ENCODE data around the gene NRXN2. TPM values are rescaled to one million over a fixed set of nuclear protein-coding genes. Genes with fewer than 3 reads are reported as not detected.

NRXN2 gene
- total RNA-seq, 2 experiments from 2014 or later: 0.13 to 0.34 TPM

GRCh38 chr11:64765291-64765850 lies 42.4 kb upstream of the NRXN2 start:
- Mint-ChIP-seq H3K4me3 (peak overlapping the region; percentile 69), H3K9me3 (ENCODE audit: insufficient read depth) (no peaks in the 10 kb centered on the region), H3K36me3 (ENCODE audit: low read depth) (peaks cover 86% of the 10 kb centered on the region), H3K27me3 (ENCODE audit: low read depth) (no peaks in the 10 kb centered on the region), H3K27ac (peak overlapping the region; percentile 86), H3K4me1 (ENCODE audit: low read depth) (peaks cover 90% of the 10 kb centered on the region)
- ATAC-seq: no peak
- POLR2A ChIA-PET: interaction anchor here (5.2 kb wide), 1 partner anchor 20 kb away, joined by 102 read pairs; the partner anchor contains the start of gene RASGRP2
- CTCF ChIA-PET: interaction anchor here (2.0 to 7.4 kb wide), 3 partner anchors 9 to 76 kb away, joined by 6 to 149 read pairs (median 46); partner anchors contain the start of gene RASGRP2
- DNase-seq: no peak

DNA sequence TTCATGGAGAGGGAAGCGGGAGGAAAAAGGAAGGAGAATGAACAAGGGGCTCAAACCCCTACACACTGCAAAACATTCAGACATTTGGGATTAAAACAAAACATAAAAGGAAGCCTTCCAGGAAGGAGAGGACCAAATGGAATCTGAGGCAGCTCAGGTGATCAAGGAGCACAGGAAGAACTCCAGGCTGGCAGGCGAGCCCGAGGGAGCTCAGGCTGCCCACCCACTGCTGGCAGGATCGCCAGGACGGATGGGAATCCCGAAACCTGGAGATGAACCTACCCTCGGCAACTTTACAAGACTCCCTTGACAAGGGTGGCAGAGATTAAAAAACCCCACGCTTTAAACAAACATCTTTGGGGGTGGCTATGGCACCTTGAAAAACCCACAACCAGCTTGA lies 41.8 kb upstream of the NRXN2 start:
- DNase-seq (no peak), ATAC-seq (no peak)

GRCh38 chr11:64764040-64764611 lies 41.1 kb upstream of the NRXN2 start:
- ATAC-seq (peak; percentile 47), DNase-seq (peak; percentile 87)
- POLR2A ChIA-PET: interaction anchor here (0.5 to 5.2 kb wide), 8 partner anchors 9 to 681 kb away, joined by 3 to 102 read pairs (median 8); partner anchors contain the start of genes RASGRP2 and SF1
- Mint-ChIP-seq H3K27me3 (ENCODE audit: low read depth) (no peaks in the 10 kb centered on the region), H3K4me1 (ENCODE audit: low read depth) (peaks cover 93% of the 10 kb centered on the region), H3K9me3 (ENCODE audit: insufficient read depth) (no peaks in the 10 kb centered on the region), H3K4me3 (peak overlapping the region; percentile 69), H3K36me3 (ENCODE audit: low read depth) (peaks cover 74% of the 10 kb centered on the region), H3K27ac (peak overlapping the region; percentile 86)
- CTCF ChIA-PET: interaction anchor here (0.8 to 7.4 kb wide), 7 partner anchors 10 to 75 kb away, joined by 3 to 149 read pairs (median 6); partner anchors contain the start of genes RASGRP2 and SF1

More for the DNA sequence above, 41.8 kb upstream of the NRXN2 start:
- peak overlapping the region; percentile 69 for H3K4me3 Mint-ChIP-seq
- ChIA-PET POLR2A (interaction anchor here (1.0 to 5.2 kb wide), 5 partner anchors 8 to 20 kb away, joined by 4 to 102 read pairs (median 12); partner anchors contain the start of genes RASGRP2 and SF1), CTCF (interaction anchor here (0.6 to 7.4 kb wide), 7 partner anchors 9 to 76 kb away, joined by 3 to 149 read pairs (median 6); partner anchors contain the start of genes RASGRP2 and SF1)
- no peaks in the 10 kb centered on the region for H3K27me3 Mint-ChIP-seq (ENCODE audit: low read depth)
- H3K4me1 Mint-ChIP-seq (ENCODE audit: low read depth): peaks cover 94% of the 10 kb centered on the region
- H3K9me3 Mint-ChIP-seq (ENCODE audit: insufficient read depth): no peaks in the 10 kb centered on the region
- peak overlapping the region; percentile 86 for H3K27ac Mint-ChIP-seq
- H3K36me3 Mint-ChIP-seq (ENCODE audit: low read depth): peaks cover 80% of the 10 kb centered on the region

DNA sequence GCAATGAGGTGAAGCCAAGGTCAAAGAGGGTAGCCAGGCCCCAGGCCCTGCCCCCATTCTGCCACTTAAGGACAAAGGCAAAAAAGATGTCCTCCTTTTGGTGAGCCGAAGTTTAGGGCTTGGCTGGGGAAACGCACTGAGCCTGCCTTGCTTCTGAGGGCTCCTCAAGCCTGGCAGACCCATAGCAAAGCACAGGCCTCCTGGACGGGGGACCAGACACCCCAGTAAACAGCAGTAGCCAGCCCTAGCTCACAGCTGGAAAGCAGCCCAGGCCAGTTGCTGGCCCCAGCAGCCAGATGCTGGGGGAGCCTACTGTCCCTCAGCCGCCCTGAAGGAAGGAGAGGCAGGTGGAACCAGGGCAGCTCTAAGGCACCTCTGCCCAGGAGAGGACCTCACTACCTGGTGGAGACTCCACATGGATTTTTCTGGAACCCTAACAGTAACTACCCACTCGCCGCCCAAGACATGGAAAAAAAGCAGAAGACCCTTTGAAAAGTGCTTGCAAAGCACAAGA lies 40.6 kb upstream of the NRXN2 start:
- peak overlapping the region; percentile 69 for H3K4me3 Mint-ChIP-seq
- ChIA-PET CTCF (interaction anchor here (0.8 to 7.4 kb wide), 8 partner anchors 9 to 74 kb away, joined by 3 to 149 read pairs (median 5); partner anchors contain the start of genes MAP4K2, RASGRP2 and SF1), POLR2A (interaction anchor here (0.5 to 5.2 kb wide), 9 partner anchors 9 to 682 kb away, joined by 3 to 102 read pairs (median 6); partner anchors contain the start of genes RASGRP2 and SF1)
- peaks cover 68% of the 10 kb centered on the region for H3K36me3 Mint-ChIP-seq (ENCODE audit: low read depth)
- H3K9me3 Mint-ChIP-seq (ENCODE audit: insufficient read depth): no peaks in the 10 kb centered on the region
- no peaks in the 10 kb centered on the region for H3K27me3 Mint-ChIP-seq (ENCODE audit: low read depth)
- peaks cover 88% of the 10 kb centered on the region for H3K4me1 Mint-ChIP-seq (ENCODE audit: low read depth)
- peak; percentile 18 for ATAC-seq
- DNase-seq: no peak
- H3K27ac Mint-ChIP-seq: peak overlapping the region; percentile 86

DNA sequence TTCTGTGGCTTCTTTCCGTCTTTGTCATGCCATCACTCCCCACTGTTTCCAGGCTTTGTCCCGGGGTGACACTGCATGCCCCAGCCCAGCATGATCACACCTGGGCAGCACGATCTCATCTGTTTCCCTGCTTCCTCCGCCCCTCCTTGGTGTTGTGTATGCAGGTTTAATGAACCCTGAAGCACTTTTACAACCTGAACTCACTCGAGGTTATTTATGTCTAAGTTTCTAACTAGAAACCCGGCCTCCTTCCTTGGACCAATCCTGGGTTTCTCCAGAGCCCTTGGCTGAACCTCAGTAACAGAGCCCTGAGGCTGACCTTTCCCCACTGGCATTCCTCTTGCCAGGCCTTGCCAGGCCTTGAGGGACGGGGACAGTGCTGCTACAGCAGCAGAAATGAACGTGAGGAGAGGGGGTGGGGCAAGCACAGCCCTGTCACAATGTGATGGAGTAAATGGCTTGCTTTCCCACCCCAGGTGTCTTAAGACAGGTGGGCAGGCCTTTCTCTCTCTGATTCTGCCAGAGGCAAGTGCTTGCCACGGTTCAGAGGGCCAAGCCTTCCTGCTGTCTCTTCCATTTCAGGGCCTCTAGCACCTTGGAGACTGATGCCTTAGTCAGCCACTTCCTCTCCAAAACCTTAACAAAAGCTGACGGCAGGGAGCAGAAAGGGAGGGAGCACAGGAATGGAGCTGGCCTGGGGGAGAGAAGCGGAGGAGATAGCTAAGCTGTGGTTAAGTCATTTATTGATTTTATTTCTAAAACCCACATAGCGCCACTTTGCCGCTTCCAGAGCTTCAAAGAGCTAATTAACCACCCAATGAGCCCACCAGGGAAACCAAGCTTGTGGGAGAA lies 39.9 kb upstream of the NRXN2 start:
- CTCF ChIA-PET: interaction anchor here (0.9 to 7.4 kb wide), 7 partner anchors 8 to 74 kb away, joined by 3 to 149 read pairs (median 4); partner anchors contain the start of genes MAP4K2 and RASGRP2
- DNase-seq (peak; percentile 52), ATAC-seq (peak; percentile 21)
- no peaks in the 10 kb centered on the region for H3K9me3 Mint-ChIP-seq (ENCODE audit: insufficient read depth)
- peak overlapping the region; percentile 69 for H3K4me3 Mint-ChIP-seq
- no peaks in the 10 kb centered on the region for H3K27me3 Mint-ChIP-seq (ENCODE audit: low read depth)
- POLR2A ChIA-PET: interaction anchor here (0.9 to 5.2 kb wide), 8 partner anchors 9 to 18 kb away, joined by 3 to 102 read pairs (median 8); partner anchors contain the start of genes RASGRP2 and SF1
- H3K27ac Mint-ChIP-seq: peak overlapping the region; percentile 86
- peaks cover 81% of the 10 kb centered on the region for H3K4me1 Mint-ChIP-seq (ENCODE audit: low read depth)
- peaks cover 62% of the 10 kb centered on the region for H3K36me3 Mint-ChIP-seq (ENCODE audit: low read depth)

DNA sequence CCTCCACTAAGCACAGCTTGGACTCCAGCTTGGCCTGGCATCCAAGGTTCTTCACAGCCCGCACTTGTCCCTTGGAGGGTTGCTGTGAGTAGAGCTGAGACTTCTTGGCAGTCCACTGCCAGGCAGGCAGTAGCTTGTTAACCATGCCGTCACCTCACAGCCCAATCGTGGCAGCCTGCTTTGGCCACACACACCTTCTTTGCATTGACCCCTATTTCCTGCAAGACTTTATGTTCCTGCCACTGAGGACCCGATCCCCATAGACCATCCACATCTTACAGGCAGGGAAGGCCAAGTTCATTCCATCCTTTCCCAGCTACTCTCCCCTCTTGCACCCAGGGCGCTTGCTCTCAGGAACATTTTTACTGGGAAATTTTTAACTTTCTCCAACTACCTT lies 39.3 kb upstream of the NRXN2 start:
- Mint-ChIP-seq H3K4me1 (ENCODE audit: low read depth) (peaks cover 75% of the 10 kb centered on the region), H3K27me3 (ENCODE audit: low read depth) (no peaks in the 10 kb centered on the region), H3K4me3 (peak overlapping the region; percentile 69), H3K9me3 (ENCODE audit: insufficient read depth) (no peaks in the 10 kb centered on the region), H3K27ac (peak overlapping the region; percentile 86), H3K36me3 (ENCODE audit: low read depth) (peaks cover 55% of the 10 kb centered on the region)
- no peak for DNase-seq
- no peak for ATAC-seq
- ChIA-PET POLR2A (interaction anchor here (1.0 to 5.2 kb wide), 3 partner anchors 11 to 17 kb away, joined by 4 to 102 read pairs (median 7); partner anchors contain the start of gene RASGRP2), CTCF (interaction anchor here (1.2 to 7.4 kb wide), 4 partner anchors 12 to 40 kb away, joined by 3 to 149 read pairs (median 25); partner anchors contain the start of genes MAP4K2 and RASGRP2)

DNA sequence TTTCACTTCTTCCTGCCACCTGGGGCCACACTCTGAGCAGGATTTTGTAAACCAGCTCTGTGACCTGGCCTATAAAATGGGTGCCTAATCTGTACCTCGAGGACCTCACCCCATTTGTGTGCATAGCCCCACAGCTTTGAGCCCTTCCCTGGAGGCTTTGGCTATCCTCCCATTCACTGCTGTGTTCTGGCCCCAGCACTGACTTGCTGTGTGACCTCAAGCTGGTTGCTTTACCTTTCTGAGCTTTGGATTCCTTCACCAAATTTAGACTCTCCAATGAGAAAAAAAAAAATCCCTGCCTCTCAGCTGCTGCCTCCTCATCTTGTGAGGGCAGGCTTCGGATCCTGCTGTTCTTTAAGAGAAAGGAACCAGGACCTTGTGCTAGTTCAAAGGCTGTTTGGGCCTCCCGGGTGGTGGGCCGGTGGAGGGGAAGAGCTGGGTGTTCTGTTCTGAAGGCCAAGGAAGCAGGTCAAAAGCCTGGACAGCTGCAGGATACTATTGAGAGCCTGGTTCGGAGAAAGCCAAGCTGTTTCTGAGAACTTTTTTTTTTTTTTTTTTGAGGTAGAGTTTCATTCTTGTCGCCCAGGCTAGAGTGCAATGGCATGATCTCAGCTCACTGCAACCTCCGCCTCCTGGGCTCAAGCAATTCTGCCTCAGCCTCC lies 37.9 kb upstream of the NRXN2 start:
- Mint-ChIP-seq H3K27ac (peak overlapping the region; percentile 86), H3K4me1 (ENCODE audit: low read depth) (peaks cover 65% of the 10 kb centered on the region), H3K36me3 (ENCODE audit: low read depth) (peaks cover 45% of the 10 kb centered on the region), H3K4me3 (peak overlapping the region; percentile 63), H3K27me3 (ENCODE audit: low read depth) (no peaks in the 10 kb centered on the region), H3K9me3 (ENCODE audit: insufficient read depth) (no peaks in the 10 kb centered on the region)
- ChIA-PET POLR2A (interaction anchor here (0.9 to 2.2 kb wide), 5 partner anchors 9 to 18 kb away, joined by 4 to 23 read pairs (median 12); partner anchors contain the start of genes RASGRP2 and SF1), CTCF (interaction anchor here (0.8 to 7.4 kb wide), 3 partner anchors 10 to 18 kb away, joined by 3 to 149 read pairs (median 4); partner anchors contain the start of genes RASGRP2 and SF1)
- ATAC-seq: no peak
- no peak for DNase-seq

GRCh38 chr11:64759722-64760719 lies 37.0 kb upstream of the NRXN2 start, which contains the start of gene PYGM:
TSS of gene PYGM (minus strand) at chr11:64759974. CDS start at chr11:64759898, 76 bp downstream.
- peaks cover 57% of the 10 kb centered on the region for H3K4me1 Mint-ChIP-seq (ENCODE audit: low read depth)
- DNase-seq (no peak), ATAC-seq (no peak)
- no peaks in the 10 kb centered on the region for H3K9me3 Mint-ChIP-seq (ENCODE audit: insufficient read depth)
- peak within 1 kb of the TSS; percentile 63 for H3K4me3 Mint-ChIP-seq
- ChIA-PET CTCF (interaction anchor here (0.8 to 7.4 kb wide), 2 partner anchors 13 to 19 kb away, joined by 3 to 149 read pairs; partner anchors contain the start of genes RASGRP2 and SF1), POLR2A (interaction anchor here (0.9 to 2.2 kb wide), 5 partner anchors 8 to 19 kb away, joined by 4 to 23 read pairs (median 12); partner anchors contain the start of genes RASGRP2 and SF1)
- peak within 1 kb of the TSS; percentile 86 for H3K27ac Mint-ChIP-seq
- no peaks in the 10 kb centered on the region for H3K27me3 Mint-ChIP-seq (ENCODE audit: low read depth)
- H3K36me3 Mint-ChIP-seq (ENCODE audit: low read depth): peaks cover 38% of the 10 kb centered on the region

DNA sequence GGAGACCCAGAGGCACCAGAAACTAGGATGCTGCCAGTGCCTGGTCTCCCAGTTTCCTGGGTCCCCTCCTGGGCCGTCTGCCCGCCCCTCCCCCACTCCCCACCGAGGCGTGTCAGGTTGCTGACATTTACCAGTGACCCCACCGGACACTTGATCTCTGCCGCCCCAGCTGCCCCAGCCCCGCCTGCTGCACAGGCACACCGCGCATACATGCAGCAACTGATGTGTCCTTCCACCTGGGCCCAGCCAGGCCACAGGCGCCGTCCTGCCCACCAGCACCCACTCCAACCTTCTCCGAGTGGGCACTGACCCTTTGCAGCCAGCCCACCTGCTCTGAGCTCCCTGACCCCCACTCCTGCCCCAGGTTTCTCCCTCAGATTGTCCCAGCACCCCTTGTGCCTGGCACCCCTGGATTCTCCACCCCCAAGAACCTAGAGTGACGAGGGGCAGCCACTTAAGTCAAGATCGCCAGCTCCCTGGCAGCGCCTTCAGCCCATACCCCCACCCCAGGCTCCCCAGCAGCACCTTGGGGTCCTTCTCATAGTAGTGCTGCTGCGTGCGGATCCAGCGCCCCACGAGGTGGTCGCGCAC lies 36.2 kb upstream of the NRXN2 start:
- CTCF ChIA-PET: interaction anchor here (2.3 to 7.4 kb wide), 2 partner anchors 9 to 12 kb away, joined by 6 to 149 read pairs; partner anchors contain the start of gene RASGRP2
- DNase-seq: no peak
- H3K4me1 Mint-ChIP-seq (ENCODE audit: low read depth): peaks cover 50% of the 10 kb centered on the region
- peaks cover 30% of the 10 kb centered on the region for H3K36me3 Mint-ChIP-seq (ENCODE audit: low read depth)
- peak overlapping the region; percentile 64 for H3K27ac Mint-ChIP-seq
- H3K4me3 Mint-ChIP-seq: no peak overlapping the region
- ATAC-seq: no peak
- no peaks in the 10 kb centered on the region for H3K9me3 Mint-ChIP-seq (ENCODE audit: insufficient read depth)
- no peaks in the 10 kb centered on the region for H3K27me3 Mint-ChIP-seq (ENCODE audit: low read depth)
- POLR2A ChIA-PET: interaction anchor here (2.1 to 2.2 kb wide), 2 partner anchors 15 to 19 kb away, joined by 14 to 23 read pairs; partner anchors contain the start of genes RASGRP2 and SF1
